ENCODE measurements around the gene NEURL1.

- TF ChIP-seq CTCF (IDR thresholded peaks at IDR 0.05) (no peak), POLR2A (IDR thresholded peaks at IDR 0.05; ENCODE audit: low read depth) (no peak), POLR2AphosphoS5 (IDR thresholded peaks at IDR 0.05) (no peak), EP300 (IDR thresholded peaks at IDR 0.05) (no peak)
These were observed 22.5 kb upstream of the NEURL1 start for GRCh38 chr10:103470761-103471653.

Data from esophagus muscularis mucosa (tissue), 4 donors.